AG04450 (cell line): Measurements from ENCODE around the gene WHRN. TPM values are rescaled to one million over a fixed set of nuclear protein-coding genes. Genes with fewer than 3 reads are reported as not detected.

Experiments used
- CTCF ChIA-PET: fragments of 300-600, 350-600 bp; formaldehyde crosslinking; extraction: SDS; loops from one replicate; lab custom pipeline; 2022; ENCODE audit warnings: antibody characterized with exemption, inconsistent platforms; lab: Charles Lee
- POLR2A ChIA-PET: fragments of 350-600 bp; formaldehyde crosslinking; extraction: SDS; loops from one replicate; lab custom pipeline; 2021; ENCODE audit warnings: antibody characterized with exemption, inconsistent platforms; lab: Yijun Ruan, JAX
- DNase-seq: peaks from one replicate; pipeline ENCODE4 v3.0.0-alpha.2; 2011; ENCODE audit warnings: low read depth, low spot score
- H3K27ac ChIP-seq: one replicate; pipeline ENCODE4 v1.5.1; 2012; ENCODE audit warnings: low read depth, low read length, control low read depth
- H3K27me3 ChIP-seq: one replicate; pipeline ENCODE4 v1.6.0; 2012; ENCODE audit warnings: low read length; ENCODE audit not compliant: control insufficient read depth, insufficient read depth
- H3K4me3 ChIP-seq: 2 replicates; pipeline ENCODE4 v1.5.1; 2011; ENCODE audit warnings: mild to moderate bottlenecking, low read depth, low read length, control low read depth
- H3K9me3 ChIP-seq: 2 replicates; pipeline ENCODE4 v1.5.1; 2012; ENCODE audit warnings: low read length; ENCODE audit not compliant: control insufficient read depth, insufficient read depth
- CTCF ChIP-seq: IDR thresholded peaks from 2 replicates; pipeline ENCODE4 v1.5.1; 2011; ENCODE audit warnings: low read depth, low read length, control low read depth, inconsistent platforms
- polyA plus RNA-seq: library from polyadenylated mRNA; depleted of rRNA; stranded (reverse); fragments of >200 nt; gene quantifications from 2 replicates; pipeline ENCODE4 v1.2.3, GENCODE V29; 2011

The WHRN gene
- polyA plus RNA-seq, 1 experiment, result 1.1 TPM

- no peaks in the 10 kb centered on the region for H3K9me3 ChIP-seq
- no peak for DNase-seq
- H3K27ac ChIP-seq, result no peak overlapping the region
- no peak for TF ChIP-seq CTCF
- no peak overlapping the region for H3K4me3 ChIP-seq
- CTCF ChIA-PET, result interaction anchor here (0.6 to 5.0 kb wide), 11 partner anchors 9 to 334 kb away, joined by 3 to 38 read pairs (median 5); no protein-coding TSS in a partner anchor
- POLR2A ChIA-PET, result interaction anchor here (0.5 kb wide), 1 partner anchor 22 kb away, joined by 6 read pairs; no protein-coding TSS in a partner anchor
- peaks cover 13% of the 10 kb centered on the region for H3K27me3 ChIP-seq
These were observed 88.4 kb downstream of the WHRN start for GRCh38 chr9:114416906-114417305.

GRCh38 chr9:114416290-114416689 lies 89.0 kb downstream of the WHRN start:
- CTCF ChIA-PET, result interaction anchor here (1.5 to 5.0 kb wide), 4 partner anchors 11 to 236 kb away, joined by 6 to 38 read pairs (median 32); no protein-coding TSS in a partner anchor
- H3K27me3 ChIP-seq, result peaks cover 13% of the 10 kb centered on the region
- no peaks in the 10 kb centered on the region for H3K9me3 ChIP-seq
- no peak overlapping the region for H3K27ac ChIP-seq
- no peak for TF ChIP-seq CTCF
- no peak overlapping the region for H3K4me3 ChIP-seq
- DNase-seq, result no peak
- POLR2A ChIA-PET, result no interaction called here

GRCh38 chr9:114414346-114414745 lies 90.9 kb downstream of the WHRN start:
- POLR2A ChIA-PET, result no interaction called here
- CTCF ChIA-PET, result interaction anchor here (1.0 to 5.0 kb wide), 5 partner anchors 9 to 332 kb away, joined by 3 to 38 read pairs (median 13); no protein-coding TSS in a partner anchor

GRCh38 chr9:114413861-114414301 lies 91.4 kb downstream of the WHRN start:
- TF ChIP-seq CTCF, result no peak
- DNase-seq, result no peak
- H3K27ac ChIP-seq, result no peak overlapping the region
- POLR2A ChIA-PET, result no interaction called here
- peaks cover 2% of the 10 kb centered on the region for H3K27me3 ChIP-seq
- H3K9me3 ChIP-seq, result no peaks in the 10 kb centered on the region
- CTCF ChIA-PET, result interaction anchor here (1.0 to 5.0 kb wide), 5 partner anchors 8 to 331 kb away, joined by 3 to 38 read pairs (median 13); no protein-coding TSS in a partner anchor
- no peak overlapping the region for H3K4me3 ChIP-seq

More at GRCh38 chr9:114414346-114414745, 90.9 kb downstream of the WHRN start:
- H3K27ac ChIP-seq, result no peak overlapping the region
- no peak for TF ChIP-seq CTCF
- H3K4me3 ChIP-seq, result no peak overlapping the region
- H3K27me3 ChIP-seq, result peaks cover 2% of the 10 kb centered on the region
- DNase-seq, result no peak
- no peaks in the 10 kb centered on the region for H3K9me3 ChIP-seq

GRCh38 chr9:114412048-114412683 lies 93.1 kb downstream of the WHRN start:
- ChIA-PET CTCF (interaction anchor here (3.1 kb wide), 1 partner anchor 23 kb away, joined by 13 read pairs; no protein-coding TSS in a partner anchor), POLR2A (interaction anchor here (0.7 kb wide), 1 partner anchor 509 kb away, joined by 3 read pairs; no protein-coding TSS in a partner anchor)
- DNase-seq, result no peak
- no peak for TF ChIP-seq CTCF
- no peak overlapping the region for H3K27ac ChIP-seq
- H3K27me3 ChIP-seq, result no peaks in the 10 kb centered on the region
- H3K4me3 ChIP-seq, result no peak overlapping the region
- no peaks in the 10 kb centered on the region for H3K9me3 ChIP-seq
